ENCODE measurements around the gene CLMP.

- TF ChIP-seq CTCF (IDR thresholded peaks at IDR 0.05), result no peak
- no peak for TF ChIP-seq EP300 (IDR thresholded peaks at IDR 0.05)
These were observed 108.7 kb downstream of the CLMP start for GRCh38 chr11:123086305-123086704.

All from ovary (tissue), 3 donors.